Measurements from ENCODE around the gene GCK. TPM values are rescaled to one million over a fixed set of nuclear protein-coding genes. Genes with fewer than 3 reads are reported as not detected.

Gene GCK
- total and polyA plus RNA-seq, 11 donors, result 0.54 to 5.7 (median 1.9) TPM

DNA sequence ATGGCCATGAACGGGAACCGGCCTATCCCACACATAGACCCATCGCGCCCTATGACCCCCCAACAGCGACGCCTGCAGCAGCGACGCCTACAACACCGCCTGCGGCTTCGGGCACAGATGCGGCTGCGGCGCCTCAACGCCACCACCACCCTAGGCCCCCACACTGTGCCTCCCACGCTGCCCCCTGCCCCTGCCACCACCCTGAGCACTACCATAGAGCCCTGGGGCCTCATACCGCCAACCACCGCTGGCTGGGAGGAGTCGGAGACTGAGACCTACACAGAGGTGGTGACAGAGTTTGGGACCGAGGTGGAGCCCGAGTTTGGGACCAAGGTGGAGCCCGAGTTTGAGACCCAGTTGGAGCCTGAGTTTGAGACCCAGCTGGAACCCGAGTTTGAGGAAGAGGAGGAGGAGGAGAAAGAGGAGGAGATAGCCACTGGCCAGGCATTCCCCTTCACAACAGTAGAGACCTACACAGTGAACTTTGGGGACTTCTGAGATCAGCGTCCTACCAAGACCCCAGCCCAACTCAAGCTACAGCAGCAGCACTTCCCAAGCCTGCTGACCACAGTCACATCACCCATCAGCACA lies 75.4 kb downstream of the GCK start:
- DNase-seq, result peak in 1 of 5 donors; percentile 21
- H3K36me3 ChIP-seq, result peaks cover 0 to 90% (median 41%) of the 10 kb centered on the region in 9 donors
- H3K27ac ChIP-seq, result peak overlapping the region in 6 of 12 donors; percentile 42 to 75 (median 62)
- no peak overlapping the region for H3K4me3 ChIP-seq
- H3K4me1 ChIP-seq, result peaks cover 0 to 21% (median 13%) of the 10 kb centered on the region in 12 donors
- no peaks in the 10 kb centered on the region for H3K27me3 ChIP-seq
- intact Hi-C loops (cut with DNase I), result no loop called here
- no peaks in the 10 kb centered on the region for H3K9me3 ChIP-seq
- TF ChIP-seq POLR2A (IDR thresholded peaks at IDR 0.05), result no peak
- TF ChIP-seq, protein P1, sequence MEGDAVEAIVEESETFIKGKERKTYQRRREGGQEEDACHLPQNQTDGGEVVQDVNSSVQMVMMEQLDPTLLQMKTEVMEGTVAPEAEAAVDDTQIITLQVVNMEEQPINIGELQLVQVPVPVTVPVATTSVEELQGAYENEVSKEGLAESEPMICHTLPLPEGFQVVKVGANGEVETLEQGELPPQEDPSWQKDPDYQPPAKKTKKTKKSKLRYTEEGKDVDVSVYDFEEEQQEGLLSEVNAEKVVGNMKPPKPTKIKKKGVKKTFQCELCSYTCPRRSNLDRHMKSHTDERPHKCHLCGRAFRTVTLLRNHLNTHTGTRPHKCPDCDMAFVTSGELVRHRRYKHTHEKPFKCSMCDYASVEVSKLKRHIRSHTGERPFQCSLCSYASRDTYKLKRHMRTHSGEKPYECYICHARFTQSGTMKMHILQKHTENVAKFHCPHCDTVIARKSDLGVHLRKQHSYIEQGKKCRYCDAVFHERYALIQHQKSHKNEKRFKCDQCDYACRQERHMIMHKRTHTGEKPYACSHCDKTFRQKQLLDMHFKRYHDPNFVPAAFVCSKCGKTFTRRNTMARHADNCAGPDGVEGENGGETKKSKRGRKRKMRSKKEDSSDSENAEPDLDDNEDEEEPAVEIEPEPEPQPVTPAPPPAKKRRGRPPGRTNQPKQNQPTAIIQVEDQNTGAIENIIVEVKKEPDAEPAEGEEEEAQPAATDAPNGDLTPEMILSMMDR (IDR thresholded peaks at IDR 0.05), result no peak
- no peak for ATAC-seq
- WGBS, 4 donors, result 86 to 93% (median 92%) methylated on average over 22 to 24 of the region's 24 CpGs

DNA sequence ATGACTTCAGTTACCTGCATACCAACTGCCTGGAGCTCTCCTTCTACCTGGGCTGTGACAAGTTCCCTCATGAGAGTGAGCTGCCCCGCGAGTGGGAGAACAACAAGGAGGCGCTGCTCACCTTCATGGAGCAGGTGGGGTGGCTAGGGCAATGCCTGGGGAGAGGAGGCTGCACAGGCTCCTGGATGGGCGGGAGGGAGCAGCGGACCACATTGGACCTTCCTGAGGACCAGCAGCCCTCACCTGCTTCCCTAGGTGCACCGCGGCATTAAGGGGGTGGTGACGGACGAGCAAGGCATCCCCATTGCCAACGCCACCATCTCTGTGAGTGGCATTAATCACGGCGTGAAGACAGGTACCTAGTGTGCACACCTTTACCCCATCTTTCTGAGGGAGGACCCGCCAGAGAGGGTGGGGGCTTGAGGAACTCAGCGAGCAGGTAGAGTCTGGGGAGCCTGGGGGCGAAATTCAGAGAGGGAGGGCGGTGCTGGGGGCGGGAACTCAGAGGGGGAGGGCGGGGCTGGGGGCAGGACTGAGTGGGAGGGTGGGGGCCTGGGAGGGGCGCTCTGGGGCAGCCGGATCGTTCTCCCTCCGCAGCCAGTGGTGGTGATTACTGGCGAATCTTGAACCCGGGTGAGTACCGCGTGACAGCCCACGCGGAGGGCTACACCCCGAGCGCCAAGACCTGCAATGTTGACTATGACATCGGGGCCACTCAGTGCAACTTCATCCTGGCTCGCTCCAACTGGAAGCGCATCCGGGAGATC lies 76.1 kb downstream of the GCK start:
- no peak overlapping the region for H3K27ac ChIP-seq
- 85 to 90% (median 87%) methylated on average over 33 to 34 of the region's 34 CpGs for WGBS, 4 donors
- peaks cover 0 to 95% (median 39%) of the 10 kb centered on the region in 9 donors for H3K36me3 ChIP-seq
- intact Hi-C loops (cut with DNase I), result no loop called here
- no peak overlapping the region for H3K4me3 ChIP-seq
- H3K9me3 ChIP-seq, result no peaks in the 10 kb centered on the region
- no peaks in the 10 kb centered on the region for H3K27me3 ChIP-seq
- ATAC-seq, result no peak
- H3K4me1 ChIP-seq, result peaks cover 0 to 21% (median 13%) of the 10 kb centered on the region in 12 donors
- peak in 1 of 5 donors; percentile 23 for DNase-seq
- TF ChIP-seq, protein P1 (IDR thresholded peaks at IDR 0.05), result no peak
- no peak for TF ChIP-seq POLR2A (IDR thresholded peaks at IDR 0.05)

DNA sequence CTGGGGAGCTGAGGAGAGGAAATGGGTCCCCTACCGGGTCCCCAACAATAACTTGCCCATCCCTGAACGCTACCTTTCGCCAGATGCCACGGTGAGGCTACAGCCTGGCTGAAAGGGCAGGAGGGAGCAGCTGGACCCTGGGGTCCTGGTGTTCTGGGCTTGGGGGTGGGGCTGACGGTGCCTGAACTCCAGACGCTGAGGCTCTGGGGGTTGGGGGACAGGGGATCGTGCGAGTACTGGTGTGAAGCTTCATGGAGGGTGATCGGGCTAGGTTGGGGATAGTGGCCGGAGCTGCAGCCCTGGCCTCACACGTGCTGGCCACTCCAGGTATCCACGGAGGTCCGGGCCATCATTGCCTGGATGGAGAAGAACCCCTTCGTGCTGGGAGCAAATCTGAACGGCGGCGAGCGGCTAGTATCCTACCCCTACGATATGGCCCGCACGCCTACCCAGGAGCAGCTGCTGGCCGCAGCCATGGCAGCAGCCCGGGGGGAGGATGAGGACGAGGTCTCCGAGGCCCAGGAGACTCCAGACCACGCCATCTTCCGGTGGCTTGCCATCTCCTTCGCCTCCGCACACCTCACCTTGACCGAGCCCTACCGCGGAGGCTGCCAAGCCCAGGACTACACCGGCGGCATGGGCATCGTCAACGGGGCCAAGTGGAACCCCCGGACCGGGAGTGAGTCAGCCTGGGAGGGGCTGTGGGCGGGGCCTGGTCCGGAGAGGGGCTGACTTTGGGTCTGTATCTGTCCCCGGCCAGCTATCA lies 76.8 kb downstream of the GCK start:
- DNase-seq (peak in 2 of 5 donors; percentile 20 to 55), ATAC-seq (no peak)
- peaks cover 0 to 22% (median 13%) of the 10 kb centered on the region in 12 donors for H3K4me1 ChIP-seq
- H3K4me3 ChIP-seq, result no peak overlapping the region
- TF ChIP-seq POLR2A (IDR thresholded peaks at IDR 0.05), result no peak
- H3K27ac ChIP-seq, result no peak overlapping the region
- H3K9me3 ChIP-seq, result no peaks in the 10 kb centered on the region
- no peaks in the 10 kb centered on the region for H3K27me3 ChIP-seq
- 74 to 83% (median 78%) methylated on average over 33 to 41 of the region's 41 CpGs for WGBS, 4 donors
- intact Hi-C loops (cut with DNase I), result no loop called here
- H3K36me3 ChIP-seq, result peaks cover 0 to 94% (median 33%) of the 10 kb centered on the region in 9 donors

DNA sequence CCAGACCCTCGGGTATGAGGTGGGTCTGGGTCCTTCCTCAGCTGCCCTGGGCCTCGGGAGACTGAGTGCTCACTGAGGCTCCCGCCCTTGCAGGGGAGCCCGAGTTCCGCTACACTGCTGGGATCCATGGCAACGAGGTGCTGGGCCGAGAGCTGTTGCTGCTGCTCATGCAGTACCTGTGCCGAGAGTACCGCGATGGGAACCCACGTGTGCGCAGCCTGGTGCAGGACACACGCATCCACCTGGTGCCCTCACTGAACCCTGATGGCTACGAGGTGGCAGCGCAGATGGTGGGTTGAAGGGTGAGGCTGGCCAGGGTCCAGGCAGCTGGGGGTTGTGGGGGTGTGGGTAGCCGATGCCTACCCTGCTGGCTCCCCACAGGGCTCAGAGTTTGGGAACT lies 77.5 kb downstream of the GCK start:
- Histone ChIP-seq H3K4me3 (no peak overlapping the region), H3K4me1 (peaks cover 0 to 28% (median 13%) of the 10 kb centered on the region in 12 donors), H3K36me3 (peaks cover 0 to 95% (median 30%) of the 10 kb centered on the region in 9 donors), H3K27me3 (no peaks in the 10 kb centered on the region), H3K27ac (no peak overlapping the region), H3K9me3 (no peaks in the 10 kb centered on the region)
- TF ChIP-seq, protein P1 (IDR thresholded peaks at IDR 0.05), result no peak
- TF ChIP-seq POLR2A (IDR thresholded peaks at IDR 0.05), result no peak
- DNase-seq (no peak), ATAC-seq (no peak)
- intact Hi-C loops (cut with DNase I), result no loop called here
- 88 to 93% (median 91%) methylated on average over 16 of the region's 16 CpGs for WGBS, 4 donors

Measured in heart left ventricle (tissue), 16 donors.